ENCODE measurements around the gene COL4A1.

Gene COL4A1

GRCh38 chr13:110218581-110219201, 88.3 kb downstream of the COL4A1 start:
- no peak for DNase-seq
- no peak for TF ChIP-seq GATA1 (IDR thresholded peaks at IDR 0.05; ENCODE audit: low read depth, low read length)
- TF ChIP-seq POLR2A (IDR thresholded peaks at IDR 0.05; ENCODE audit: low read length) = no peak

- no peak for TF ChIP-seq GATA1 (IDR thresholded peaks at IDR 0.05; ENCODE audit: low read depth, low read length)
- no peak for TF ChIP-seq POLR2A (IDR thresholded peaks at IDR 0.05; ENCODE audit: low read length)
- no peak for DNase-seq
Observed at GRCh38 chr13:110217811-110218210, 89.1 kb downstream of the COL4A1 start.

GRCh38 chr13:110217085-110217484, 89.9 kb downstream of the COL4A1 start:
- TF ChIP-seq GATA1 (IDR thresholded peaks at IDR 0.05; ENCODE audit: low read depth, low read length) (no peak), POLR2A (IDR thresholded peaks at IDR 0.05; ENCODE audit: low read length) (no peak)
- DNase-seq = no peak

- DNase-seq = no peak
- TF ChIP-seq GATA1 (IDR thresholded peaks at IDR 0.05; ENCODE audit: low read depth, low read length) (no peak), POLR2A (IDR thresholded peaks at IDR 0.05; ENCODE audit: low read length) (no peak)
Observed at GRCh38 chr13:110216398-110217041, 90.4 kb downstream of the COL4A1 start.

GRCh38 chr13:110216006-110216397, 91.0 kb downstream of the COL4A1 start:
- no peak for TF ChIP-seq GATA1 (IDR thresholded peaks at IDR 0.05; ENCODE audit: low read depth, low read length)
- TF ChIP-seq POLR2A (IDR thresholded peaks at IDR 0.05; ENCODE audit: low read length) = no peak
- no peak for DNase-seq

- no peak for DNase-seq
- no peak for TF ChIP-seq POLR2A (IDR thresholded peaks at IDR 0.05; ENCODE audit: low read length)
- TF ChIP-seq GATA1 (IDR thresholded peaks at IDR 0.05; ENCODE audit: low read depth, low read length) = no peak
Observed at GRCh38 chr13:110215606-110216005, 91.4 kb downstream of the COL4A1 start.

- no peak for DNase-seq
- TF ChIP-seq POLR2A (IDR thresholded peaks at IDR 0.05; ENCODE audit: low read length) = no peak
- no peak for TF ChIP-seq GATA1 (IDR thresholded peaks at IDR 0.05; ENCODE audit: low read depth, low read length)
Observed at GRCh38 chr13:110214637-110215036, 92.3 kb downstream of the COL4A1 start.

GRCh38 chr13:110213461-110214074, 93.4 kb downstream of the COL4A1 start:
- DNase-seq = no peak
- TF ChIP-seq POLR2A (IDR thresholded peaks at IDR 0.05; ENCODE audit: low read length) (no peak), GATA1 (IDR thresholded peaks at IDR 0.05; ENCODE audit: low read depth, low read length) (no peak)

- DNase-seq = no peak
- no peak for TF ChIP-seq GATA1 (IDR thresholded peaks at IDR 0.05; ENCODE audit: low read depth, low read length)
- no peak for TF ChIP-seq POLR2A (IDR thresholded peaks at IDR 0.05; ENCODE audit: low read length)
Observed at GRCh38 chr13:110212529-110212928, 94.4 kb downstream of the COL4A1 start.

GRCh38 chr13:110211735-110212134, 95.2 kb downstream of the COL4A1 start:
- DNase-seq = no peak
- TF ChIP-seq POLR2A (IDR thresholded peaks at IDR 0.05; ENCODE audit: low read length) = no peak
- no peak for TF ChIP-seq GATA1 (IDR thresholded peaks at IDR 0.05; ENCODE audit: low read depth, low read length)

- TF ChIP-seq GATA1 (IDR thresholded peaks at IDR 0.05; ENCODE audit: low read depth, low read length) (no peak), POLR2A (IDR thresholded peaks at IDR 0.05; ENCODE audit: low read length) (no peak)
- DNase-seq = no peak
Observed at GRCh38 chr13:110211046-110211445, 95.9 kb downstream of the COL4A1 start.

- no peak for DNase-seq
- TF ChIP-seq POLR2A (IDR thresholded peaks at IDR 0.05; ENCODE audit: low read length) = no peak
- TF ChIP-seq GATA1 (IDR thresholded peaks at IDR 0.05; ENCODE audit: low read depth, low read length) = no peak
Observed at GRCh38 chr13:110210604-110210985, 96.4 kb downstream of the COL4A1 start.

GRCh38 chr13:110209950-110210603, 96.9 kb downstream of the COL4A1 start:
- TF ChIP-seq POLR2A (IDR thresholded peaks at IDR 0.05; ENCODE audit: low read length) (no peak), GATA1 (IDR thresholded peaks at IDR 0.05; ENCODE audit: low read depth, low read length) (no peak)
- DNase-seq = no peak

- no peak for DNase-seq
- TF ChIP-seq GATA1 (IDR thresholded peaks at IDR 0.05; ENCODE audit: low read depth, low read length) = no peak
- no peak for TF ChIP-seq POLR2A (IDR thresholded peaks at IDR 0.05; ENCODE audit: low read length)
Observed at GRCh38 chr13:110208116-110208515, 98.8 kb downstream of the COL4A1 start.
